HG03469 (cell line): ENCODE results near the gene SLC22A15.
"Not testable (repeated sequence)": the region's sequence is repeated elsewhere in the genome, so short reads cannot be mapped to it uniquely, and the experiment has no call there.

Experiments used
- ATAC-seq: cut with Tn5 transposase; IDR thresholded peaks from one replicate; pipeline ENCODE4 v1.9.1; 2021; ENCODE audit warnings: mild to moderate bottlenecking, moderate library complexity, moderate number of reproducible peaks; ENCODE audit not compliant: unreplicated experiment

The SLC22A15 gene

DNA sequence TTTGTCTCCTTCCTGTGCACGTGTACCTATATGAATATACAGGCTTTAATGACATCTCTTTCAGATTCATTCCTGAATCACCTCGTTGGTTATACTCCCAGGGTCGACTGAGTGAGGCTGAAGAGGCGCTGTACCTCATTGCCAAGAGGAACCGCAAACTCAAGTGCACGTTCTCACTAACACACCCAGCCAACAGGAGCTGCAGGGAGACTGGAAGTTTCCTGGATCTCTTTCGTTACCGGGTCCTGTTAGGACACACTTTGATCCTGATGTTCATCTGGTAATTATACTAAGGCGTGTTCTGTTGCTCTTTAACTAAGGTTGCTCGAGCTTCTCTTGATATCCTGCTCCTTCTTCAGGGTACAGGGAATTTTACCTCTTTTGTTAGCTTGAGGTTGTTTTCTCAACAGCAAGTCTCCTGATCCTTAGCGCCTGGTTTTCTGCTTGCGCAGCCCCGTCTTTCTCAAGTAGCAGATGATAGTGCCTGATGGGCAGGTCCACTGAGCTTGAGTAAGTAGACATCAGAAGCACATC lies 55.1 kb downstream of the SLC22A15 start:
- no peak for ATAC-seq

DNA sequence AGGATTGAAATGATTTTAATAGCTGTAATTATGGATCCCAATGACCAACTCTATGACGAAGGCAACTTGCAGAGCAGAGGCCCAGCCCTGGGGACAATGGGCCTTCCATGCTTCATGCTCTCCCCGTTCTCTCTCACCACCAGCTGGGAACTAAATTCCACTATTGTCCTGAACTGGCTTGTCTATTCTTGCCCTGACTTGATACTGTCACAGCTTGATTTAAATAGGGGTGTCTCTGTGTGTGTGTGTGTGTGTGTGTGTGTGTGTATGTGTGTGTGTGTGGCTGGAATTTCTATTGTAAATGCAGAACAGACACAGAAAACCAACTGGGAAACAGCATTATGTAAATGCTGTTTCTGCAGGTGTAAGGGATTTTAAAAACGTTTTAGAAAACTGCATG lies 57.0 kb downstream of the SLC22A15 start:
- no peak for ATAC-seq

DNA sequence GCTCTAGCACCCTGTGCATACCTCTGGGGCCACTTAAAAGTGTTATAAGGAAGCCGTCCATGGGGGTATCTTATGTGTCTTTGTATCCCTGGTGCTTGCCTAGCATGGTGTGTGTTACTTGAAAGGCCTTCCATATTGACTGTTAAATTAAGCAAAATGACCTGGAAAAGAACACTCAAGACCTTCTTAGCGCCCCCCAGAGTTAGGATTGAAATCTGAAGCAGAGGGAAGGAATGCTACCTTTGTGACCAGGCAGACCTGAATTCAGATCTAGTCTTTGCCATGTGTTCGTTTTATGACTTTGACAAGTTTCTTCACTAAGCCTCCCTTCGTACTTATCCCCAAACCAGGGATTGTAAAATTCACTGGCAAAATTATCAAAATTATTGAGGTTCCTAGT lies 59.9 kb downstream of the SLC22A15 start:
- no peak for ATAC-seq

DNA sequence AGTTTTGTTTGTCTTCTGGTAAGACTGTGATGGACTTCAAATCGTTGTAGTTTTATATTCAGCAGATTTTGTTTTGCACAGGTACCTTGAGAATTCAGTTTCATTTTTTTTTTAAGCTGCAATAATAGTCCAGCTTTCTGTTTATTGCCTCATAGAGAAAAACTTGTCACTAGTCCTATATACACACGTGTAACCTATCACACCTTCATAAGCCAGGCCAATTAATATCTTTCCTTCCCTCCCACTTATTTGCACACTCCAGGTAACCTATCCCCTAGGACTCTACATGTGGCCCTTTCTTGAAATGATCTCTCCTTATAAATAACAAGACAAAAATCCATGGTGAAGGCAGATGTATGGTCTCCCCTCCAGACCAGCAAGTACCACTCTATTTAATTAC lies 62.4 kb downstream of the SLC22A15 start:
- no peak for ATAC-seq

DNA sequence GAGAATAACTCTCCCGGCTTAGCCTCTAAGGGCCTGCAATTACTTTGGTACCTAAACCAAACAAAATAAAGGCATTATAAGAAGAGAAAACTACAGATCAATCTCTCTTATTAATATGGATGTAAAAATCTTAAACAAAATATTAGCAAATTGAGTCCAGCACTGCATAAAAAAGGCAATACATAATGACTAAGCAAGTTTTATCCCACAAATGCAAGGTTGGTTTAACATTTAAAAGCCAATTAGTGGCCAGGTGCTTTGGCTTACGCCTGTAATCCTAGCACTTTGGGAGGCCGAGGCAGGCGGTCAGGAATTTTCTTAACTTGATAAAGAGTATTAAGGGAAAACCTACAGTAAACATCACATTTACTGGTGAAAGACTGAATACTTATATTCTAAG lies 67.8 kb downstream of the SLC22A15 start:
- no peak for ATAC-seq

DNA sequence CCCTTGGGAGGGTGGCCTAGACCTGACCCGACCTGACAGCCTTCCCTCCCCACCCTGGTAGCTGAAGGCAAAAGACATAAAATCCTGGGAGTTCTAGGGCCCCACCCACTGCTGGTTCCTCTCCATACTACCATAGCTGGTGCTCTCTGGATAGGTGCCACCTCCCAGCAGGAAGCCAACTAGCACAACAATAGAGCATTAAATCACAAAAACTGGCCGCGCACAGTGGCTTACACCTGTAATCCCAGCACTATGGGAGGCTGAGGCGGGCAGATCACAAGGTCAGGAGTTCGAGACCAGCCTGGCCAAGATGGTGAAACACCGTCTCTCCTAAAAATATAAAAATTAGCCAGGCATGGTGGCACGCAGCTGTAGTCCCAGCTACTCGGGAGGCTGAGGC lies 70.6 kb downstream of the SLC22A15 start:
- ATAC-seq: not testable (repeated sequence)

DNA sequence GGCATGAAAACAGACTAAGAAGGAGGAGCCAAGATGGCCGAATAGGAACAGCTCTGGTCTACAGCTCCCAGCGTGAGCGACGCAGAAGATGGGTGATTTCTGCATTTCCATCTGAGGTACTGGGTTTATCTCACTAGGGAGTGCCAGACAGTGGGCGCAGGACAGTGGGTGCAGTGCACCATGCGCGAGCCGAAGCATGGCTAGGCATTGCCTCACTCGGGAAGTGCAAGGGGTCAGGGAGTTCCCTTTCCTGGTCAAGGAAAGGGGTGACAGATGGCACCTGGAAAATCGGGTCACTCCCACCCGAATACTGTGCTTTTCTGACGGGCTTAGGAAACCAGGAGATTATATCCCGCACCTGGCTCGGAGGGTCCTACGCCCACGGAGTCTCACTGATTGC lies 75.6 kb downstream of the SLC22A15 start:
- not testable (repeated sequence) for ATAC-seq

DNA sequence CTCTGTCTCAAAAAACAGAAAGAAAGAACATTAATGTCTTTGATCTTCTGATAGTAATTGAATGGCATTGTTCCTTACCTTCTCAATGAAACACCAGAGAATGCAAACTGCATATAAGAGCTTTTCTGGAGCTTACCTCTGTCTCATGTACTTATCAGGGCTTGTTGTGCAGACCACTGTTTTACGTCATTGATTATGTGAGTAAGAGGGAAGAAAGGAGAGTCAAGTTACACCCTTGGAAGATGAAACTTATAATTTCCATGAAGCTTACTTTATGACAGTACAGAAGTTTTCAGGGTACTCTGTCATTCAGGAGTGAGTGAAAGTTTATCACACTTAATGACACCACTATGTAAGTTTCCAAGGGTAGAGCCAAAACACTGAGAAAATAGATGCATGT lies 85.9 kb downstream of the SLC22A15 start:
- no peak for ATAC-seq

DNA sequence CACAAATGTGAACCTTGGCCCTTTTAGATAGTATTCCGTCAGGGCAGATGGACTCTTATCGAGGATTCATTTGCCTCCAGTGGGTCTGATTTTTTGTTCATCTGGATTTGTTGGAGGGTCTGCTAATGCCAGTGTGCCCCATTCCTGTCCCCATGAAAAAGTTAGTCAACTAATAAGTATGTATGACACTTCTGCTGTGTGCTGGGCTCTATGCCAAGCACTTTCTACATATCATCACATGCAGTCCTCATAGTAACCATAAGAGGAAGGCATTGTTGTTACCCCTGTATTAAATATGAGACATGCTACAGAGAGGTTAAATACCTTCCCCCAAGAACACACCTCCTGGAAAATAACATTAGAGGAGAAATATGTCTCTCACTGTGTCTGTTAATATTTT lies 88.3 kb downstream of the SLC22A15 start:
- ATAC-seq: no peak

DNA sequence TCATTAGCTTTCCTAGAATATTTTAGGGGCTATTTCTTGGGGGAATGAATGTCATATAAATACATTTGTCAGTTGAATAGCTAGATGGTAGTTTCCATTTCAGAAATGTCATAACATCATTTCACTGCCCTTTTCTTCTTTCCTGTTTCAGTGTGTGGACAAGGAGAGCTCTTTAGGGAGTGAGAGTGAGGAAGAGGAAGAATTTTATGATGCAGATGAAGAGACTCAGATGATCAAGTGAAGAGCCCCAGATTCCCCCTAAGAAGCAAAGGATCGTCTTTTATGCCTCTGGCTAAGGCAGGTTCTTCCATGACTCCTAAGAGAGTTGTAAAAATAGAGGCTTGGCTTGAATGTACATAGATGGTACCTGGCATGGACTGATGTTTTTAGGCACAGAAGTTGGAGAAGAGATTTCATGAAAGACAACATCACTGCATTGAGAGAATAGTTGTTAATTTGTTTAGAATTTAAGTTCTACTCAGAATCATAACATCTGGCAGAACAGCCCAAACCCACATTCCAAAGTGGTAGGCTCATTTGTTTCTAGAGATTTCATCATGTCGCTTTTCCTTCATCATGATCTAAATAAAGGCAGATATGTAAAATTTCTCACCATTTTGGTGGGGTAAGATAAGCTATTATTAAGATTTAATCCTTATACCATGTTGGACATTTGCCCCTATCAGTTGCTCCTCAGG lies 90.7 kb downstream of the SLC22A15 start:
- no peak for ATAC-seq

DNA sequence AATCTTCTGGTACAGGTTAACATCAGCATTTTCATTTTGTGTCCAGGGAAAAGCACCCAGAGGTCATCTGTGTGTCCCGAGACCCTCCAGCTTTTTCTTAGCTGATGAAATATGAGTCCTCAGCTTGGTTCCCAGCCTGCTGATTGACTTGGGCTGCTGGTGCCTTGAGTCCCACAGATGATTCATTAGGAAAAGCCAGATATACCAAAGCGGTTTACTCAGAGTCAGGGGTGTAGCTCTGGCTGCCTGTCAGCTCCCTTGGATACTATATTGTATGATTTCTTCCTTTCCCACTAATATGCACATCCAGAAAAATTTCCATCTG lies 91.2 kb downstream of the SLC22A15 start:
- ATAC-seq: no peak

DNA sequence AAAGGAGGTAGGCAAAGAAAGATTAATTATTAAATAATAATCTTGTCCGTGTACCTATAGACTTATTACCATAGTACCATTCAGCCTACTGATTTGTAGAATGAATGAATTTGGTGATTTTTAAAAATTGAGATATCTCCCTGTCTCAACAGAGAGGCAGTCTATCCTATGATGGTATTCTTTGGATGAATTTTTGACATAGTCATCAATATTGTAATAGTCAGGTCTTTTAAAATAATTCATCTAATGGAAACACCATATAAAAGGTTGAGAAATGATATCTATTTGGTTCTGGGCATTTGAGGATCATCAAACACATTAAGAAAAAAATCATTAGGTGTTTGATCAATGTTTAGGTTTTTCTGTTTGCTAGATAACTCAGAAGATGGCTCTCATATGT lies 99.3 kb downstream of the SLC22A15 start:
- ATAC-seq: no peak

DNA sequence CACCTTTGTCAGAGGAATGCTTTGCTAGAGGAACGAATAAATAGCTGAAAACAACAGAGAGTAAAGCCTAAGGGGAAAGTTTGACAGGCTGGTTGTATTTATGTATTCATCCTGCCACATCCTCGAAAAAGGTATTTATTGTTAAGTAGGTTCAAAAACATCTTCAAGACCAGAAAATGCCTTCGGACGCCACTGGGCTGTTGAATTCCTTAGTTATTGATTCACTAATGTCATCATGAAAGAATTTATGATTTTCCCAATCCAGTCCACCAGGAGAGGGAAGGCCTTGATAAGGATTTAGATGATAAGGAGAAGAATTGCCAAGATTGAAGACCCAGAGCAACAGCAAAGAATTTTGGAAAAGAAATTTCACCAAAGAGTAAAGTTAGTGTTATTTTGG lies 99.7 kb downstream of the SLC22A15 start:
- no peak for ATAC-seq

DNA sequence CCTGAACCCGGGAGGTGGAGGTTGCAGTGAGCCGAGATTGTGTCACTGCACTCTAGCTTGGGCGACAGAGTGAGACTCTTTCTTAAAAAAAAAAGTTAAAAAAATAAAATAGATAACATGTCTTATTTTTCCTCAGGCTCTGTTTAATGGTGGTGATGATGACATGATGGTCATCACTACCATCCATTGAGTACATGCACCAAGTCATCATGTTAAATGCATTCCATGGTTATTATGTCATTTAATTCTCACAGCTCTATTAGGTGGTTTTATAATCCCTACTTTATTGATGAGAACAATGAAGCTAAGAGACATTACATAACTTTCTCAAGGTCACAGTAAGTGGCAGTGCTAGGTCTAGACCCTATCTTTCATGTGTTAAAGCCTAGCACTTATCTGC lies 100.5 kb downstream of the SLC22A15 start:
- ATAC-seq: no peak

DNA sequence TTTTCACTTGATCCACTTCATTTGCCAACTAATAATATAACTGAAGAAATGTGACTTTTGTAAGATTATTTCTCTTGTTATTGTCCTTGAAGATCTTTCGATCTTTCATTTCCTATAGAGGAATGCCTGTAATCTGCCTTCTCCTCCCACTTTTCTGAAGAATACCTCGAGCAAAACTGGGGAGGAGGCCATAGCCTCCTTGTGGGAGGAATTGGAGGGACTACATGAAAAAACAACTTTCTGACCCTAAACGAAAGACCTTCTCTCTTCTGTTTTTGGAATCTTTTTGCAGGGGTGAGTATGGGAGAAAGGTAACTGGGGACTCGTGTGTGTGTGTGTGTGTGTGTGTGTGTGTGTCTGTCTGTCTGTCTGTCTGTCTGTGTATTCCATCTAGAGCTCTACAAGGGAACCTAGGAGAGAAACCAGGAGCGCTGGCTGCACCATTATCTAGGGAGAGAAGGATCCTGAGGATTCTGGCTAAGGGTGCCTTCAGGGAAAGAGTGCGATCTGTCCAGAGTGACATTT lies 102.4 kb downstream of the SLC22A15 start:
- no peak for ATAC-seq

DNA sequence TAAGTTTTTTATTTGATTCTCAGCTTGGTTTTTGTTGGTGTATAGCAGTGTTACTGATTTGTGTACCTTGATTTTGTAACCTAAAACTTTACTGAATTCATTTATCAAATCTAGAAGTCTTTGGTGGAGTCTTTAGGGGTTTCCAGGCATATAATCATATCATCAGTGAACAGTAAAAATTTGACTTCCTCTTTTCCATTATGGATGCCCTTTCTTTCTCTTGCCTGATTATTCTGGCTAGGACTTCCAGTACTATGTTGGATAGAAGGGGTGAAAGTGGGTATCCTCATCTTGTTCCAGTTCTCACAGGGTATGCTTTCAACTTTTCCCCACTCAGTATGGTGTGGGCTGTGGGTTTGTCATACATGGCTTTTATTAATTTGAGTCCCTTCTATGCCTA lies 111.3 kb downstream of the SLC22A15 start:
- no peak for ATAC-seq

DNA sequence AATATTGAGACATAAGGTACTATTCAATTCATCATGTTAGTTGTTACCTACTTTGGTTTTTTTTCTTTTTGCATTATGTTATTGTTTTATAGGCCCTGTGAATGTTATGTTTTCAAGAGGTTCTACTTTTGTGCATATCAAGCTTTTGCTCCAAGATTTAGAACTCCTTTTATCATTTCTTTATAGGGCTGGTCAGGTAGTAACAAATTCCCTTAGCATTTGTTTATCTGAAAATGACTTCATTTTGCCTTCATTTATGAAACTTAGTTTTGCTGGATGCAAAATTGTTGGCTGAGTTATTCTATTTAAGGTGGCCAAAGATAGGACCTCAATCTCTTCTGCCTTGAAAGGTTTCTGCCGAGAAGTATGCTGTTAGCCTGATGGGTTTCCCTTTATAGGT lies 113.6 kb downstream of the SLC22A15 start:
- ATAC-seq: no peak

DNA sequence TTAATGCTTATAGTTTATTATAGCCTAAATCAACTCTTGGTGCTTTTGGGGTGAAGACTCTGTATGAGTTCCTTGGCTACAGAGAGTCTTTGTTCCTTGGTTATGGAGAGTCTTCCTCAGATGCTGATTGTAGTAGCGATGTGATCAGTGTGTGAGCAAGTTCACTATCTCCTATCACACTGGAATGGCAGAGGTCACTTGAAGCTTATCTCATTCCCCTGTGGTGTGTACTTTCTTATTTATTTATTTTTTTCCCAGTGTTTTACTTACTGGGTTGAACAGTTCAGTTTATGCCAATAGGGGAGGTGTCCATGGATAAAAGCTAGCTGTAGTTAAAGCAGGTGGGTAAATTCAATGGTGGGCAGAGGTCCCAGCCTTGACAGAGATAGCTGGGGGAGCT lies 114.8 kb downstream of the SLC22A15 start:
- no peak for ATAC-seq

DNA sequence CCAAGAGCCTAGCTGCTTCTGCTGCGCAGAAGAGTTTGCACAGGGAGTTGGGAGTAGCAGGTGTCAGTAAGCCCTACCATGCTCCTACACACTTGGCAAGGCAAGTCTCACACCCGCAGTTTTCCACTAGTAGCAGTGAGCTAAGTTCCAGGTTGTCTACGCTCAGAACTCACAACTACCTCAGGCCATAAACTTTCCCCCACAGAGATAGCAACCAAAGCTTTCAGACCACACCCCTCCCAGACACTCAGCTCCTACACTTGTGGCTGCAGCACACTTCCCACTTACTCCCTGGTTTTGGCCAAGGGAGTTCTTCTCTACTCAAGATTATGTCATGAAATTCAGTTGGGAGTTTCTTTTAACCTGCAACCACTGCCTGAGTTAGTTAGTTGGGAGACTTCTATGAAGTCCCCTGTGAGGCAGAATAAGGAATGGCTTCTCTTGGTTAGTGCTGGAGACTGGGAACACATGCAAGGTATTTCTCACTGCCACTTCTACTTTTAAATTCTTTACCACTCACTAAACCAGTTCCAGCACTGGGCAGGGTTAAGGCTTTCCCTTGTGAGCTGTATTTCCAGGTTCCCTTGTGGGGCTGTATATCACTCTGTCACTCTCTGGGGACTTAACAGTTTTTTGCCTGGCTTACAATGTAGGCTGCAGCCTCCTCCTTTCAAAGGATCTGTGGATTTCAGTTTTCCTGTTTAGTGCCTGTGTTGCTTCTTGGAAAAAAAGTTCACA lies 116.6 kb downstream of the SLC22A15 start:
- ATAC-seq: no peak

DNA sequence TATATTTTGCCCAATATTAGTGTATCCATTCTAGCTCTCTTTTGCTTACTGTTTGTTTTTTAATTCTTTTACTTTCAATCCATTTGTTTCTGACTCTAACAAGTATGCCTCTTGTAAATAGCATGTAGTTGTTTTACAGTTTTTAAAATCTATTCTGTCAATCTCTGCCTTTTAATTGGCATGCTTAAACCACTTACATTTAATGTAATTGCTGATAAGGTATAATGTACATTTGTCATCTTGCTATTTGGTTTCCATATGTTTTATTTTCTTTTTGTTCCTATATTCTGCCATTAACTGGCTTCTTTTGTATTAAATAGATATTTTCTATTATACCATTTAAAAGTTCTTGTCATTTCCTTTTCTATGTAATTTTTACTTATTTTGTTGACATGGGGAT lies 118.7 kb downstream of the SLC22A15 start:
- no peak for ATAC-seq

DNA sequence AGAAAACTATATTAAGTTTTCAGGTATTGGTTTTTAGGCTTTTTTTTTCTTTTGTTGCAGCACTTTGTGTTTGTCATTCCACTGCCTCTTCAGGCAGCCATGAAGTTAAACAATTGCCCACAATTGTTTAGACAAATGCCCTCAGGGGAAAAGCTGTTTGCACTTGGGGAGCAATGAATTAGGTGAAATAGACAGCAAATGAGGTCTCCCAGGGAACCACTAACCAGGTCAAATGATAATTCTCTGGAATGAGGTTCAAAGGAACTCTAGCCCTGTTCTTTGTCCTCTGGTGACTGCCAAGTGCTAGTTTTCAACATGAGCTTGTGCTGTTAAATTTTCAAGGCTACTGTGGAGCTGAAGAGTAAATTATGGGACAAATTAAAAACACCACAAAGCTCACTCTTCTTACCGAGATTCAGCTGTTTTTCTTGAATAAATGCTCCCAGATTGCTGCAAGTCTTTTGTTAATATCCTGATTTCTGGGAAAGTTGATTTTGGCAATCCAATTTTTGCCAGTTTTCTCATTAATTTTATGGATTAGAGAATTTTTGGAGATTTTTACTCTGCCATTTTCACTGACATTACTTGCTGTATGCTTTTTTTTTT lies 119.8 kb downstream of the SLC22A15 start:
- no peak for ATAC-seq

DNA sequence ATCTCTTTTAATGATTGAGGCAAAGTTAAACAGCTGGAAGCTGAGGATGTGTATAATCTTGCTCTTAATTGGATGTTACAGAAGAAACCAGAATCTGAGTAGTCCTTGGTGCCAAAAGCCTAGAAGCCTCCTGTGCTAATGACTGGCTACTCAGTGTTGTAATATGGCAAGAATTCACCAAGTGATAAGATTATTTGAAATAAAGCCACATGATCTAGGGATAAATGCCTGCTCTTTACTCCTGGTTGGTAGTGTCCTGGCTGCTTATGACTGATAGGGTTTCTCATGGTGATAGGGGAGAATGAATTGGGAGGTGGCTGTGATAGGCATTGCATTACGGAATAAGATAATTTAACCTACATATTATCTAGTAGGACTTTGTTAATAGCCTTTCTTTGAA lies 121.3 kb downstream of the SLC22A15 start:
- no peak for ATAC-seq
